ENCODE results near the gene IER2.

DNA sequence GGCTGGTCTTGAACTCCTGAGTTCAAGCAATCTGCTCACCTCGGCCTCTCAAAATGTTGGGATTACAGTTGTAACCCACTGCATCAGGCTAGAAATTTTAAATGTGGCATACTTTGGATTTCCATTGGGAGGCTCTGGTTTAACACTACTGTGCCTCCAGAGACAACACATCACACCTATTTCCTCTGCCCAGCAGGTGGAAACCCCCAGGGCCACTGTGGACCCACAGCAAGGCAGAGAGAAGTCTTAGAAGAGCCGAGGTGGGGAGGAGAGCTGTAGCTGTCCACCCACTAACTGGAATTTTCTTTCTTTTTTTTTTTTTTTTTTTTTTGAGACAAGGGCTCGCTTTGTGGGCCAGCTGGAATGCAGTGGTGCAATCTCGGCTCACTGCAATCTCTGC lies 39.4 kb downstream of the IER2 start:
- TF ChIP-seq POLR2A (IDR thresholded peaks at IDR 0.05): no peak
- TF ChIP-seq, protein P1, sequence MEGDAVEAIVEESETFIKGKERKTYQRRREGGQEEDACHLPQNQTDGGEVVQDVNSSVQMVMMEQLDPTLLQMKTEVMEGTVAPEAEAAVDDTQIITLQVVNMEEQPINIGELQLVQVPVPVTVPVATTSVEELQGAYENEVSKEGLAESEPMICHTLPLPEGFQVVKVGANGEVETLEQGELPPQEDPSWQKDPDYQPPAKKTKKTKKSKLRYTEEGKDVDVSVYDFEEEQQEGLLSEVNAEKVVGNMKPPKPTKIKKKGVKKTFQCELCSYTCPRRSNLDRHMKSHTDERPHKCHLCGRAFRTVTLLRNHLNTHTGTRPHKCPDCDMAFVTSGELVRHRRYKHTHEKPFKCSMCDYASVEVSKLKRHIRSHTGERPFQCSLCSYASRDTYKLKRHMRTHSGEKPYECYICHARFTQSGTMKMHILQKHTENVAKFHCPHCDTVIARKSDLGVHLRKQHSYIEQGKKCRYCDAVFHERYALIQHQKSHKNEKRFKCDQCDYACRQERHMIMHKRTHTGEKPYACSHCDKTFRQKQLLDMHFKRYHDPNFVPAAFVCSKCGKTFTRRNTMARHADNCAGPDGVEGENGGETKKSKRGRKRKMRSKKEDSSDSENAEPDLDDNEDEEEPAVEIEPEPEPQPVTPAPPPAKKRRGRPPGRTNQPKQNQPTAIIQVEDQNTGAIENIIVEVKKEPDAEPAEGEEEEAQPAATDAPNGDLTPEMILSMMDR (IDR thresholded peaks at IDR 0.05): no peak

Data from heart left ventricle (tissue), 13 donors.